HL-60 (cell line): Measurements from ENCODE around the gene PPP2R3C.

Experiments
- DNase-seq, 2 experiments: peaks; one replicate each; pipeline ENCODE4 v3.0.0-alpha.2; 2010 to 2020; ENCODE audit warnings: low read depth in 1 of 2, low spot score in 1 of 2
- H3K27ac ChIP-seq: fragments of 250-450 bp; sonication (Bioruptor Pico); replicated peaks from 2 replicates; pipeline ENCODE4 v1.5.1; 2020; ENCODE audit warnings: mild to moderate bottlenecking, moderate library complexity
- H3K27me3 ChIP-seq: fragments of 250-450 bp; sonication (Bioruptor Pico); 2 replicates; pipeline ENCODE4 v1.5.1; 2021; ENCODE audit warnings: mild to moderate bottlenecking, moderate library complexity; ENCODE audit not compliant: insufficient read depth, poor library complexity, severe bottlenecking
- H3K4me3 ChIP-seq: replicated peaks from 2 replicates; pipeline ENCODE4 v1.5.1; 2011; ENCODE audit warnings: mild to moderate bottlenecking, control low read depth, low read length; ENCODE audit not compliant: insufficient read depth
- GABPA ChIP-seq: IDR thresholded peaks from 2 replicates; pipeline ENCODE4 v1.6.1; 2012; ENCODE audit warnings: low read depth
- POLR2AphosphoS5 ChIP-seq: IDR thresholded peaks from 2 replicates; pipeline ENCODE4 v1.6.1; 2012; ENCODE audit warnings: low read depth
- SPI1 ChIP-seq: IDR thresholded peaks from 2 replicates; pipeline ENCODE4 v1.6.1; 2012; ENCODE audit warnings: low read depth, mild to moderate bottlenecking, borderline replicate concordance
- TF ChIP-seq, protein P1 (sequence below): IDR thresholded peaks from 2 replicates; pipeline ENCODE4 v1.6.1; 2012; ENCODE audit warnings: low read depth; ENCODE audit not compliant: insufficient replicate concordance
- TF ChIP-seq, protein P2 (sequence below): IDR thresholded peaks from one replicate; pipeline ENCODE4 v1.5.1; 2011; ENCODE audit warnings: low read length, control low read depth, inconsistent platforms; ENCODE audit not compliant: insufficient read depth

Gene PPP2R3C

DNA sequence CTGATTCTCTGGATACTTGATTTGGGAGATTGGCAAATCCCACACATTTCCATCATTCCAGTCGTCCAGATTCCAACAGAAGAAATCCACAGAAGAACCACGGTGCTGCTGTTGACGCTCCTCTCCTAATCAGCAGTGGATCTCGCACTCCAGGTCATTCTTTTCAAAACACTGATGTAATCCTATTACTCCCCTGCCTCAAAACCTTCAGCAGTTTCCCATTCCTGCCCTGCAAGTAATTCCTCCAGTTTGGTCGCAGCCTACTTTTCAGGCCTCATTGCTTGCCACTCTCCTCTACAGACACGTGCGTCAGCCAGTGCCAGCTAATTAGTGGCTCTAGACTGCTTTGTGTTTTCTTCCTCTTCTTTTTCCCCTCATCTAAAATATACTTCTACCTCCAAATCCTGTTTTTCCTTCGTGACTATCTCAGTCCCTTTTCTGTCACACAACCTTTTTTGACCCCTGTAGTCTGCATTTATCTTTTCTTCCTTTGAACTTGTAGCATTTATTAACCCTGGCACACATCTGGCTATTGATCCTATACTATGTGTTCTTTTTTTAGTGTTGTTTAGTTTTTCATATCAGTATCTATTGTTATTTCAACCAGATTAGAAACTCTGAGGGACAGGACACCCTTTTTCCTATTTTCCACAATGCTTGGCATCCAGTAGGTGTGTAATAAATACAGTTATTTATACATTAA, 37.3 kb upstream of the PPP2R3C start:
- TF ChIP-seq SPI1: no peak
- TF ChIP-seq, protein P1, sequence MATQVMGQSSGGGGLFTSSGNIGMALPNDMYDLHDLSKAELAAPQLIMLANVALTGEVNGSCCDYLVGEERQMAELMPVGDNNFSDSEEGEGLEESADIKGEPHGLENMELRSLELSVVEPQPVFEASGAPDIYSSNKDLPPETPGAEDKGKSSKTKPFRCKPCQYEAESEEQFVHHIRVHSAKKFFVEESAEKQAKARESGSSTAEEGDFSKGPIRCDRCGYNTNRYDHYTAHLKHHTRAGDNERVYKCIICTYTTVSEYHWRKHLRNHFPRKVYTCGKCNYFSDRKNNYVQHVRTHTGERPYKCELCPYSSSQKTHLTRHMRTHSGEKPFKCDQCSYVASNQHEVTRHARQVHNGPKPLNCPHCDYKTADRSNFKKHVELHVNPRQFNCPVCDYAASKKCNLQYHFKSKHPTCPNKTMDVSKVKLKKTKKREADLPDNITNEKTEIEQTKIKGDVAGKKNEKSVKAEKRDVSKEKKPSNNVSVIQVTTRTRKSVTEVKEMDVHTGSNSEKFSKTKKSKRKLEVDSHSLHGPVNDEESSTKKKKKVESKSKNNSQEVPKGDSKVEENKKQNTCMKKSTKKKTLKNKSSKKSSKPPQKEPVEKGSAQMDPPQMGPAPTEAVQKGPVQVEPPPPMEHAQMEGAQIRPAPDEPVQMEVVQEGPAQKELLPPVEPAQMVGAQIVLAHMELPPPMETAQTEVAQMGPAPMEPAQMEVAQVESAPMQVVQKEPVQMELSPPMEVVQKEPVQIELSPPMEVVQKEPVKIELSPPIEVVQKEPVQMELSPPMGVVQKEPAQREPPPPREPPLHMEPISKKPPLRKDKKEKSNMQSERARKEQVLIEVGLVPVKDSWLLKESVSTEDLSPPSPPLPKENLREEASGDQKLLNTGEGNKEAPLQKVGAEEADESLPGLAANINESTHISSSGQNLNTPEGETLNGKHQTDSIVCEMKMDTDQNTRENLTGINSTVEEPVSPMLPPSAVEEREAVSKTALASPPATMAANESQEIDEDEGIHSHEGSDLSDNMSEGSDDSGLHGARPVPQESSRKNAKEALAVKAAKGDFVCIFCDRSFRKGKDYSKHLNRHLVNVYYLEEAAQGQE: no peak
- TF ChIP-seq POLR2AphosphoS5: no peak
- TF ChIP-seq, protein P2, sequence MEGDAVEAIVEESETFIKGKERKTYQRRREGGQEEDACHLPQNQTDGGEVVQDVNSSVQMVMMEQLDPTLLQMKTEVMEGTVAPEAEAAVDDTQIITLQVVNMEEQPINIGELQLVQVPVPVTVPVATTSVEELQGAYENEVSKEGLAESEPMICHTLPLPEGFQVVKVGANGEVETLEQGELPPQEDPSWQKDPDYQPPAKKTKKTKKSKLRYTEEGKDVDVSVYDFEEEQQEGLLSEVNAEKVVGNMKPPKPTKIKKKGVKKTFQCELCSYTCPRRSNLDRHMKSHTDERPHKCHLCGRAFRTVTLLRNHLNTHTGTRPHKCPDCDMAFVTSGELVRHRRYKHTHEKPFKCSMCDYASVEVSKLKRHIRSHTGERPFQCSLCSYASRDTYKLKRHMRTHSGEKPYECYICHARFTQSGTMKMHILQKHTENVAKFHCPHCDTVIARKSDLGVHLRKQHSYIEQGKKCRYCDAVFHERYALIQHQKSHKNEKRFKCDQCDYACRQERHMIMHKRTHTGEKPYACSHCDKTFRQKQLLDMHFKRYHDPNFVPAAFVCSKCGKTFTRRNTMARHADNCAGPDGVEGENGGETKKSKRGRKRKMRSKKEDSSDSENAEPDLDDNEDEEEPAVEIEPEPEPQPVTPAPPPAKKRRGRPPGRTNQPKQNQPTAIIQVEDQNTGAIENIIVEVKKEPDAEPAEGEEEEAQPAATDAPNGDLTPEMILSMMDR: no peak
- no peak for TF ChIP-seq GABPA
- DNase-seq: no peak
- H3K4me3 ChIP-seq: no peak overlapping the region
- H3K27ac ChIP-seq: no peak overlapping the region
- no peaks in the 10 kb centered on the region for H3K27me3 ChIP-seq

DNA sequence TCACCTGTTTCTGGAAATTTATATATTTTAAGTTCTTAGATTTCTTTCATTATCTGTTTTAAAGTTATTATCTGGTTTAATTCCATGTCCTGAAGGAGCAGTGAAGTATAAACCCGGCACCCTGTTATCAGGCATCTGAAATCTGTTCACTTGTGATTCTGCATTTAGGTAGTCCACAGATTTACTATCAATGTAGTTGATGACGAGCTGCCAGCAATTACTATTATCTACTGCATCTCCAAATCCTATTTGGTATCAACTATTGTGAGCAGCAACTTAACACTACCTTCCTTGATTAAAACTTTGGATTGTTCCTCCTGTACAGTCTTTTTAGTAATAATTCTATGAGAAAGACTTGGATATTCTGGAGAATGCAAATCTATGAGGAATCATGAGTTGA, 36.7 kb upstream of the PPP2R3C start:
- DNase-seq: no peak
- no peak overlapping the region for H3K27ac ChIP-seq

DNA sequence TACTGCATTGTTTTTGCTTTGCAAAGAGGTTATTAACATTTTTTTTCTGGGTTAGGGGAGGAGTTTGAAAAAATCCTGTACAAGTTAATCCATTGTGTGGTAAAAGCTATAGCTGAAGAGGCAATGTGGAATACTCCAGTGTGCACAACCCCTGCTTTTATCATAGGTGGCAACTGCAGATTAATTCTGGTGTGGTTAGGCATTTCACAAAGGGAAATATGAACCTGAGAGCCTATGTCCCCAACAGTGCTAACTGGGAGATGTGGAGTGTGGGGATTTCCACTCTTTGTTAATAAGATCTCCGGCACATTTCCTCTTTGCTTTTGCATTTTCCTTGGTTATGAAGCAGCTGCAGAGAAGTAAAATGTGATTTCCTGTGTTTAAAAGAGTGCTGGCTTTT, 34.2 kb upstream of the PPP2R3C start:
- H3K4me3 ChIP-seq: no peak overlapping the region
- no peak for DNase-seq
- TF ChIP-seq, protein P2: no peak
- TF ChIP-seq, protein P1: no peak
- no peak for TF ChIP-seq GABPA
- H3K27ac ChIP-seq: no peak overlapping the region
- H3K27me3 ChIP-seq: no peaks in the 10 kb centered on the region

More for the DNA sequence above, 36.7 kb upstream of the PPP2R3C start:
- H3K4me3 ChIP-seq: no peak overlapping the region
- H3K27me3 ChIP-seq: no peaks in the 10 kb centered on the region
- TF ChIP-seq, protein P1: no peak
- TF ChIP-seq, protein P2: no peak
